Upper lobe of left lung (tissue), 4 donors: ENCODE results near the gene CD276.

Experiments used
- POLR2A ChIP-seq, 4 donors: fragments of 450-650 bp; IDR thresholded peaks; one replicate each; pipeline ENCODE4 v1.5.1; 2016 to 2017; ENCODE audit warnings: antibody characterized with exemption in 4 of 4, mild to moderate bottlenecking in 2 of 4
- POLR2AphosphoS5 ChIP-seq, 2 donors: sonication (generic); formaldehyde crosslinking; IDR thresholded peaks; one replicate each; pipeline ENCODE4 v1.5.1; 2017; ENCODE audit warnings: antibody characterized with exemption in 2 of 2

- TF ChIP-seq POLR2AphosphoS5 (IDR thresholded peaks at IDR 0.05) (no peak), POLR2A (IDR thresholded peaks at IDR 0.05) (no peak)
These were observed 72.2 kb downstream of the CD276 start for GRCh38 chr15:73756390-73756789.
